Hematopoietic multipotent progenitor cell treated with erythropoietin and hydrocortisone succinate and interleukin-3 and kit ligand, for 17 days (in vitro differentiated cells): ENCODE measurements around the gene IGSF9.

Experiments
- DNase-seq: peaks from one replicate; pipeline ENCODE4 v3.0.0-alpha.2; 2015; ENCODE audit warnings: low spot score

IGSF9 gene

DNA sequence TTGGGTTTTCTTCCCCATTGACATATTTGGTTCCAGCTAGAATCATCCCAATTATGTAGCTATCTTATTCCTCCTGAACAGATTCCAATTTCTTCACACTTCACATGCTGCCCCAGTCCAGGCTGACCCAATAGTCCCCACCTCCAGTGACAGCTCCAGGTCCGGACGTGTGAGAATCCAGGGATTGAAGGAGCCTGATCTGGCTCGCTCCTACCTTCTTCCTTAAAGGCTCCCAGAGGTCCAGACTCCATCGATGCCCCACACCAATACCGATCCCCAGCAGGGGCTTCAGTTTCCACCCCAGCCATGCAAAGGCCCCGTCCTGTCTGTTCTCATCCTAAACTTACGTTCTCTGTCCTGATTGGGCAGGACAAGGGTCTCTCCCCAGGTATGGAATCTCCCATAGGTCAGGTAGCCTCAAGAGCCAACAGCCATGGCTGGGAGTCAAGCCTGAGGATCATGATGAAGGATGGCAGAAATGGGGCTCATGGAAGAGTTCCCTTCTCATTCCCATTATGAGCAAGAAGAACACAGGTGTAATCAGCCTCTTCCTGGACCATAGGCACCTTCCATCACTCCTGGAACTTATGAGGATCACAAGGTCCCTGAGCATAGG is 29.0 kb upstream of the IGSF9 start:
- DNase-seq = no peak

DNA sequence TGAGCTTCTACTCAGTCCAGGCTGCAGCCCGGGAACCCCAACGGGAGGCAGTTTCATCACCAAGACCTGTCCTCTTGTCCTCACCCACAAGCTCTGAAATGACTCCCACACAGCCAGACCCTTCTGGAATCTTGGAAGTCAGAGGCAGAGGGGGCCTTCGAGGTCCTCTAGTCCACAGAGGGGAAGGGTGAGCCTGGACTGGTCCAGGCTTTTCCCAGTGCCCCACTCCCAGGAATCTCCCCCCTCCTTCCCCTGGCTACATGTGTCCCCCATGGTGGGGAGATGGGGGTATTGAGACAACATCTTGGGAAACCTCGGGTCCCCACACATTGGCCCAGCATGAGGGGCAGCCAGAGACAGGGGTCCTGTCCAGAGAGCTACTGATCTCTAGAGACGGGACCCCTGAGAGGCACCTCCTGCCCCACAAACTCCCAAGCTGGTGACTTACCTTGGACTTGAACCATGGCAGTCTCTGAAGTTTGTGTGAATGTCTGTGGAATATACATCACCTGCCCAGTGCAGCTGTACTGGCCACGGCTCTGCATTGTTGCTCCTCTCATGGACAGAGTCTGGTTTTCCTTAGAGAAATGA is 28.0 kb upstream of the IGSF9 start:
- DNase-seq = no peak

GRCh38 chr1:159972443-159973205 is 27.2 kb upstream of the IGSF9 start:
- DNase-seq = no peak

DNA sequence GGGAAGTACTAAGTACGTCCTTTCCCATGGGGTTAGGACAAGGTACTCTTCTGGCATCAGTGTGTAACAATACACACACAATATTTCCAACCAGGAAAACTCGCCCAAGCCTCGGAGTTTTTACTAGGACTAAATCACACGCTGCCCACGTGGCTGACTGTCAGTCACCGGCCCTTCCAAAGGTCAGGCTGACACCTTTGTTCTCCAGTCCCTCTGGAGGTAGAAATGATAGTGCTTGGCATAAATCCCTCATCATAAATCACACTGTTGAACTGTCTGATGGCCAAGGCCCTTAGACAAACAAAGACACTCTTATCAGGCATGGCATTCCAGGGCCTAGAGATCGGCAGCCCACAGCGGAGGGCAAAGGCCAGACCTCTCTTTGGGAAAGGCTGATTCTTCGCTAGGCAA is 25.5 kb upstream of the IGSF9 start:
- no peak for DNase-seq

DNA sequence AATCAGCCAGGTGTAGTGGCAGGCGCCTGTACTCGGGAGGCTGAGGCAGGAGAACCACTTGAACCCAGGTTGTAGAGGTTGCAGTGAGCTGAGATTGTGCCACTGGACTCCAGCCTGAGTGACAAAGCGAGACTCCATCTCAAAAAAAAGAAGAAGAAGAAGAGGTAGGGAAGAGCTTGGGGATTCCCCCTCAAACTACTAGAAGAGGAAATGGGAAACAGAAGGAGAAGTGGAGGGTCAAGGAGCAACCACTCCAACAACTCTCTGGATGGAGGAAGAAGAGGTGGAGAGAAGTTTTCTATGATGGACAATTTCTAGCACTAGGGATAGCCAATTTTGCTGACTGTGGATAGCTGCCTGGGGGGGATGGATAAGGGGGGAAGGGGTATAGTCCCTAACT is 23.5 kb upstream of the IGSF9 start:
- DNase-seq = no peak

- DNase-seq = no peak
These were observed 19.9 kb upstream of the IGSF9 start for GRCh38 chr1:159965263-159965662.

- DNase-seq = no peak
These were observed 18.7 kb upstream of the IGSF9 start for GRCh38 chr1:159964144-159964543.

DNA sequence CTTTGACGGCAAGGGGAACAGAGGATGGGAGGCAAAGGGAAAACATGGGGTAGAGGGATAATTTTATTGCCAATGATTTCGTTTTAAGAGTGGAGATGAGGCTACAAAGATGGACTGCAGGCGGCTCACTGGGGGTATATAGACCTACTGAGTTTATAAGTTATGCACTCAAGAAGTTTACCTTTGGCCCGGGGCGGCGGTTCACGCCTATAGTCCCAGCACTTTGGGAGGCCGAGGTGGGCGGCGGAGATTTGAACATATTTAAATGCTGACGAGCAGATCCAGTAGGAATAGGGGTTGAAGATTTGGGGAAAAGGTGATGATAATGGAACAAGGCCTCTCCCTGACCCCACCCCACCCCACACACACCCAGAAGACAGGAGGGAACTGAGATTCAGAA is 16.8 kb upstream of the IGSF9 start:
- no peak for DNase-seq

GRCh38 chr1:159961636-159962035 is 16.2 kb upstream of the IGSF9 start:
- DNase-seq = no peak

GRCh38 chr1:159960721-159961381 is 15.4 kb upstream of the IGSF9 start:
- DNase-seq = no peak

DNA sequence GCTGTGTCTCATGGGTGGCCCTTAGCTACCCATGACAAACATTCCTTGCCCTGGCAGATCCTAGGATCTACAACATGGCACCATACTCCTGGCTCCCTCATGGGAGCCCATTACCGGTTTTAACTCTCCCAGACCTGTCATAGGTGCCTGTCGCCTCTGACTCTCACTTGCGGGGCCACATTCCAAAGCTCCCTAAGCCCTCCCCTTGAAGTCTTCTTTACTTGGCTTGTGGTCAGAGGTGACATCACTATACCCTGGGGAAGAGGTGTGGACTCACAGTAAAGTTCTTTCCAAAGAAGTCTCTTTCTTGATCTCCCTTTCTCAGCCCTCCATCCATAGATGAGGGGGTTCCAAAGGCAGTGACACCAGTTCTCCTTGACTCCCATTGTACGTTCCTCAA is 14.0 kb upstream of the IGSF9 start:
- DNase-seq = no peak

DNA sequence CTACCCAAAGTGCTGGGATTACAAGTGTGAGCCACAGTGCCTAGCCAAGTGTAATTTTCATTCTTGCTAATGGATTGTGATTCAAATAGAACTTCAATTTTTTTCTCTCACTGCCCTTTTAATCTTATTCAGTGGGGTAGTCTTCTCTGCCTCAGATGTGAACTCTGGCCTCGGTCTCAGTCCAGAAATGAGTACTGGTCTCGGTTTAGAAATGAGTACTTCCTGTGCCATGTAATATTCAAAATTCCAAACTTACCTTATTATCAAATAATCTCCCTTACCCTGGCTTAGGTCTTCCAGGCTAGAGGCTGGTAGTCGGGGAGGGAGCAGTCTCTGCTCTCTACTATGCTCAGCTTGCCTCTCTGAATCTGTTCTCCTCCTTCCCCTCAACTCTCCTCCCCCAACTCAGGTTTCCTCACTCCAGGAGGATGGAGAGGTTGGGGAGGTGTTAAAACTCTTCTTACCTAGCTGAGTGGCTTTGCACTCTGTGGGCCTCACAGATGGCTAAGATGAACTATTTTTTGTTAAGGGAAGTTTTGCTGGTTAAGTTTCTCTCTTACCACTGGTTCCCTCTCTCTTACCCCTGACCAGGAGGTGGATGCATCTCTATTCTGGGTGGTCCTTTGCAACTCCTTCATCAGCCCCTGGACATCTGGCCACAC is 13.4 kb upstream of the IGSF9 start:
- no peak for DNase-seq

DNA sequence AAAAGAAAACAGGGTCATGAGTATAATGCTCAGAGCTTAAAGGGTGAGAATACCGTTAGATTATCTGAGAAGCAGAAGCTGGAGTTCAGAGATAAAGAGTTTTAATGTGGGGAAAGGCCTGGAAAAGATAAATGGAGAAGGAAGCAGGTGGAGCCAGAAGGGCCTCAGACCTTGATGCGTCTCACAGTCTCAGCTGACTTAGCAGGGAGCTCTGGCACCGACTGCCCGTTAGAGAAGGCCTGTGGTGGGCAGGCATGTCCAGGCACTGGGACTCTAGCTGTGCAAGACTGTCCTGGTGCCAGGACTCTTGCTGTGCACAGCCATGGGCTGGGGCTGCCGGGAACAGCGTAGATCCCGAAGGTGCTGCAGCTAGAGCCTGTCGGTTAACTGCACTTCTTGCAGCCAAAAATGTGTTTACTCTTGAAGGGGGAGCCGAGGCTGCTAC is 12.4 kb upstream of the IGSF9 start:
- peak; percentile 12 for DNase-seq

DNA sequence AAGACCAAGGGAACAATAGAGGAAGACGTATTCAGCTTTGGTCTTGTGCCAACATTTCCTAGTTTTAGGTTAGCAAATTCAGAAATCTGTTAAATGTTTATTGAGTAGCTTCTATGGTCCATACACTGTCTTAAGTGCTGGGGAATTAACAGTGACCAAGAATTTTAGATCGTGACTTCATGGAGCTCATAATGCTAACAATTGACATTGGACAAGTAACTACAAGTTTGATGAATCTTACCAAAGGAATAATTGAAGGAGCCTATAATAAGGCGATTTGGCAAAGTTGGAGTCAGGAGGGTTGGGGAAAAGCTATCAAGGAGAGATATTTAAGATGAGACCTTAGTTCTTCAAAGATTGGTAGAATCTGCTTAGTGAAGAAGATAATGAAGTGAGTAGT is 10.0 kb upstream of the IGSF9 start:
- no peak for DNase-seq

- no peak for DNase-seq
These were observed 8.4 kb upstream of the IGSF9 start, which contains the start of gene SLAMF9 for GRCh38 chr1:159953536-159954515. TSS of gene SLAMF9 (minus strand) at chr1:159954237. CDS start at chr1:159954137, 100 bp downstream.

- no peak for DNase-seq
These were observed 7.5 kb upstream of the IGSF9 start for GRCh38 chr1:159952932-159953331.

DNA sequence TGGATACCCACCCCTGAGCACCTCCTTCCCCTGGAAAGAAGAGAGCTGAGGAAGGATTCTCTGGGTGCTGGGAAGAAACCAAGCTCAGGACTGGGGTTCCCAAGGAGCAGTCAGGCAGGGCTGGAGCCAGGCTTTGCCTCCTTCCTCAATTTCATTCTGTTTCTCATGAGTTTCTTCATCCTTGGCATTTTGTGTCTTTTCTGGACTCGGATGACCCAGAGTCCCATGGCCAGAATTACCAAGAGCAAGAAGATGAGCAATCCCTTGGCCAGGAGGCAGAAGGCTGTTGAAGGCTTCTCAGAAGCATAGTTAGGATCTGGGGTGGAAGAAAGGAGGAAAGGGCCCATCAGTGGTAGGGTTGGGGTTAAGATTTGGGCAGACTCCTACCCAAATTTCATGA is 6.1 kb upstream of the IGSF9 start:
- no peak for DNase-seq

DNA sequence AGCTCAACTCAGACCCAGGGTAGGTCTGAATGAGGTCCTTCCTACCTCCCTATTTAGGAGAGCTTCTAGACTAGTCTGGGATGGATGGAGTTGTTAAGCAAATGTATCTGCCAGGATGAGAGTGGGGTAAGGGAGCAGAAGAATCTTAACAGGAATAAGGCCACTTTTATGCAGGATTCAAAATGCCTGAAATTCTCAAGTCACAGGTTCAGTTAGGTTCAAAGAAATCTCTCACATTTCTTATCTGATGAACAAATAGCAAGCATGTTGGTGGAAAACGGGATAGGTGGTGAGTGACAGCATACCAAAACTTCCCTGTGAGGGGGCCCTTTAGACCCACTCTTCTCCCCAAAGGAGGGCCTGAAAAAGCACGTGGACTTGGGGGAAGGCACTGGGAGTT is 5.6 kb upstream of the IGSF9 start:
- no peak for DNase-seq

- DNase-seq = no peak
These were observed 4.6 kb upstream of the IGSF9 start for GRCh38 chr1:159949981-159950381.

DNA sequence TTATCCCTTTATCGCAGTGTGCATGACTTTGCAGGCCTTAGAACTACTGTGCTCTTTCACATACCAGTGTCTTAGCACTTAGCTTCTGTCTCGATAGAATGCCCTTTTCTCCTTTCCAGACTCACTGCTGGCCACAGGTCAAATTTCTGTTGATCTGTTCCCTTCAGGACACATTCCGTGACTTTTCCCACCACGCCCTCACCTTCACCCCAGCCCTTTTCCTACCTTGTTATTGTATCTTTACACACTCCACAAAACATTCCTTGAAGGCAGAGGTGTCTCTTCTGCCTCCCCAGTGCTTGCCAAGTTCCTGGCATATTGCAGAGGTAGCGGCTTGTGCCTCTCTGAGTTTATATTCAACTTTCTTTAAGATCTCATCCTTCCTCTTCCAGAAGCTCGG is 3.7 kb upstream of the IGSF9 start:
- DNase-seq = no peak

DNA sequence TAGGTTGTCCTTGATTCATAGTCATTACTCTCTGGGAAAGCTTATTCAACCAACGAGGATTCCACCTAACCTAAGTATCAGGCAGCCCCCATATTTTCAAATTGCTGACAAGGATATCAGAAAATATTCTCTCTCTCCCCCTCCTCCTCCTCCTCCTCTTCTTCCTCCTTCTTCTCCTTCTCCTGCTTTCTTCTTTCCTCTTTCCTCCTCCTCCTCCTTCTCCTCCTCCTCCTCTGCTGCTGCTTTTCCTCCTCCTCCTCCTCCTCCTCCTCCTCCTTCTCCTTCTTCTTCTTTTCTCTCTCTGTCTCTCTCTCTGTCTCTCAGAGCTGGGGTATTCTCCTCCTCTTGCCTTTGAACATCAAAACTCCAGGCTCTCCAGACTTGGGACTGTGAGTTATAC is 2.5 kb upstream of the IGSF9 start:
- no peak for DNase-seq
